Measurements from ENCODE around the gene GOLPH3.
"Not testable (repeated sequence)": the region's sequence is repeated elsewhere in the genome, so short reads cannot be mapped to it uniquely, and the experiment has no call there.

The GOLPH3 gene

DNA sequence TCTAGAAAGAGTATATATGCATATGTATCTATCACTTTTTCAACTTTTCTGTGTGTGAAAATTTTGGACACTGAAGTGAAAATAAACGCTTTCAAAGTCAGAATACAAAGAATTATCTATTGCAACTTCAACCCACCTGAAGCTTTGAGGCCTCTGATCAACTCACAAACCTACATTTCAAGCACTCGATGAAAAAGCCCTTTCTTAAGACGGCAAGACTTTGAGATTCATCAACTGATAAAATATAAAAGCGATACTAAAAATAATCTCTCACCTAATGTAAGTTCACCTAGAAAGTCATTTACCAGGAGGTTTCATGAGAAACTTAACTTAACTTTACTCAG, 1.2 kb downstream of the GOLPH3 start:
- DNase-seq: no peak
- Mint-ChIP-seq H3K4me1 (peaks cover 35% of the 10 kb centered on the region), H3K36me3 (ENCODE audit: low read depth) (peaks cover 34% of the 10 kb centered on the region), H3K27me3 (ENCODE audit: low read depth, poor library complexity) (no peaks in the 10 kb centered on the region), H3K27ac (peak overlapping the region; percentile 100), H3K9me3 (no peaks in the 10 kb centered on the region), H3K4me3 (peak overlapping the region; percentile 100)
- TF ChIP-seq, protein P1, sequence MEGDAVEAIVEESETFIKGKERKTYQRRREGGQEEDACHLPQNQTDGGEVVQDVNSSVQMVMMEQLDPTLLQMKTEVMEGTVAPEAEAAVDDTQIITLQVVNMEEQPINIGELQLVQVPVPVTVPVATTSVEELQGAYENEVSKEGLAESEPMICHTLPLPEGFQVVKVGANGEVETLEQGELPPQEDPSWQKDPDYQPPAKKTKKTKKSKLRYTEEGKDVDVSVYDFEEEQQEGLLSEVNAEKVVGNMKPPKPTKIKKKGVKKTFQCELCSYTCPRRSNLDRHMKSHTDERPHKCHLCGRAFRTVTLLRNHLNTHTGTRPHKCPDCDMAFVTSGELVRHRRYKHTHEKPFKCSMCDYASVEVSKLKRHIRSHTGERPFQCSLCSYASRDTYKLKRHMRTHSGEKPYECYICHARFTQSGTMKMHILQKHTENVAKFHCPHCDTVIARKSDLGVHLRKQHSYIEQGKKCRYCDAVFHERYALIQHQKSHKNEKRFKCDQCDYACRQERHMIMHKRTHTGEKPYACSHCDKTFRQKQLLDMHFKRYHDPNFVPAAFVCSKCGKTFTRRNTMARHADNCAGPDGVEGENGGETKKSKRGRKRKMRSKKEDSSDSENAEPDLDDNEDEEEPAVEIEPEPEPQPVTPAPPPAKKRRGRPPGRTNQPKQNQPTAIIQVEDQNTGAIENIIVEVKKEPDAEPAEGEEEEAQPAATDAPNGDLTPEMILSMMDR (IDR thresholded peaks at IDR 0.05): no peak

DNA sequence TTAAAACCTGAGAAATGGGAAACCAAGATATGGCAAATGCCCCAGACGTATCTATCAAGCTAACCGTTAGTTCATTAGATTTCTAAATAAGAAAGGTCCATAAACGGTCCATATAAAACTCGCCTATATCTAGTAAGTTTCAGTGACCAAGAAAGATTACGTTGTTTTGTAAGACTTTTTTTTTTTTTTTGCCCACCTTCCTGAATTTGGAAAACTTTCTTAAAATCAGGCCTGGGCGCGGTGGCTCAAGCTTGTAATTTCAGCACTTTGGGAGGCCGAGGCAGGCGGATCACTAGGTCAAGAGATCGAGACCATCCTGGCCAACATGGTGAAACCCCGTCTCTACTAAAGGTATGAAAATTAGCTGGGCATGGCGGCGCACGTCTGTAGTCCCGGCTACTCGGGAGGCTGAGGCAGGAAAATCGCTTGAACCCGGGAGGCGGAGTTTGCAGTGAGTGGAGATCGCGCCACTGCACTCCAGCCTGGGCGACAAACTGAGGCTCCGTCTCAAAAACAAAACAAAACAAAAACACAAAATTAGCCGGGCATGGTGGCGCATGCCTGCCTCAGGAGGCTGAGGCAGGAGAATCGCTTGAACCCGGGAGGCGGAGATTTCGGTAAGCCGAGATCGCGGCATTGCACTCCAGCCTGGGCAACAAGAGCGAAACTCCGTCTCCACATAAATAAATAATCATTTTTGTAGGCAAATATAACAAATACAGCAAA, 1.8 kb downstream of the GOLPH3 start:
- H3K27me3 Mint-ChIP-seq (ENCODE audit: low read depth, poor library complexity); H3K9me3 Mint-ChIP-seq: not testable (repeated sequence)
- DNase-seq: peak; percentile 23
- Mint-ChIP-seq H3K27ac (peak overlapping the region; percentile 100), H3K4me3 (peak overlapping the region; percentile 100), H3K4me1 (peaks cover 30% of the 10 kb centered on the region), H3K36me3 (ENCODE audit: low read depth) (peaks cover 39% of the 10 kb centered on the region)

DNA sequence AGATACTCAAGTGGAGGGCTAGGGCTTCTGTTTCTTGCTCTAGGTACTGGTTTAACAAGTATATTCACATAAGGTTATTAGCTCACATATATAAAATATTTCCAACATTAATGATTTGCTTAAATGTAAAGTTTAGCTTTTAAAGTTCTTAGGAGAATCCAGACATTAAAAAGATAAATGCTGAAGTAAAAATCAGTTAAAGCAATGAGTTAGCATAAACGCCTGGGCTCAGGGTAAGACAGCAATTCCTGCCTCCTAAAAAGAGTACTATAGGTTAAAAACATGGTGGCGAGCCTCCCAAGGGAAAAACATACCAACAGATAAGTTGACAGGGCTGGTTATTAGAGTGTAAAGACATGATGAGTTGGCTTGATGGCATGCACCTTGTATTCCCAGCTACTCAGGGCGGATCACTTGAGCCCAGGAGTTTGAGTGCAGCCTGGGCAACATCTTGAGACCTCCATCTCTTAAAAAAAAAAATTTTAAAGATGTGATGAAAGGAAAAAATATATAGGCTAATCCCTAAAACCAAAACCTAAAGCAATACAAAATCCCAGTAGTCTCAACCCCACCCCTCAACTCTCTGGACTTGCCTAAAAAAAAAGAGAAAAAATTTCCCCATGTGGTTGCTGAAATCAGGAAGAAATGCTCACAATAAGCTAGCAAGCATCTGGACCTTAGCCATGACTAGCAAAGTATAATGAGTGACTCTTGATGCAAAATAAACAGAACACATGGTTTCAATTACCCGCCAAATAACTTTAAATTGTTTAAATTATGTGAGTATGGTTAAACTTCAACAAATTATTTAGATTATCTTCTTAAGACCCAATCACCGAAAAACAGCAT, 3.6 kb downstream of the GOLPH3 start:
- H3K36me3 Mint-ChIP-seq (ENCODE audit: low read depth): peaks cover 57% of the 10 kb centered on the region

DNA sequence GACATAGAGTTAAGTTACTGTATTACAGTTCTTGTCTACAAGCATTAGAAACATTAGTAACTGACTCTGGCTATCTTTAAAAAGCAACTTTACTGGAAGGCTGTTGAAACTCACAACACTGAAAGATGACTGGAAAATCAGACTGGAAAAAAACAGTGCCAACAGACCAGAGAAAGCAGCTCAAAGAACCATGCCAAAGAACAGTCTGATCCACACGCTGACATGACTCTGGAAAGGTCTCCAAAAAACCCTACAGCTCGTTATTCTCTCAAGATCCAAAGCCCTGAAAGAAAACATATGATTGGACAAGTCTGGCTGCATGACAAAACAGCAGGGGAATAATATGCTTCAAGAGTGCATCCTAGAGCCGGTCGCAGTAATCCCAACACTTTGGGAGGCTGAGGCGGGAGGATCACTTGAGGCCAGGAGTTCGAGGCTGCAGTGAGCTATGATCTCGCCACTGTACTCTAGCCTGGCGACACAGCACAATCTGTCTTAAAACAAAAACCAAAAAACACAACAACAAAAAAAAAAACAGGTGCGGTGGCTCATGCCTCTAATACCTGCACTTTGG, 5.6 kb downstream of the GOLPH3 start:
- TF ChIP-seq, protein P1 (IDR thresholded peaks at IDR 0.05): no peak
- peaks cover 73% of the 10 kb centered on the region for H3K36me3 Mint-ChIP-seq (ENCODE audit: low read depth)
- H3K27me3 Mint-ChIP-seq (ENCODE audit: low read depth, poor library complexity): peaks cover 5% of the 10 kb centered on the region
- peaks cover 17% of the 10 kb centered on the region for H3K4me1 Mint-ChIP-seq
- H3K27ac Mint-ChIP-seq: no peak overlapping the region
- peaks cover 7% of the 10 kb centered on the region for H3K9me3 Mint-ChIP-seq
- no peak for DNase-seq
- H3K4me3 Mint-ChIP-seq: no peak overlapping the region

More for the DNA sequence above, 3.6 kb downstream of the GOLPH3 start:
- peak overlapping the region; percentile 67 for H3K4me3 Mint-ChIP-seq
- H3K27ac Mint-ChIP-seq: peak overlapping the region; percentile 68
- peaks cover 5% of the 10 kb centered on the region for H3K27me3 Mint-ChIP-seq (ENCODE audit: low read depth, poor library complexity)
- TF ChIP-seq, protein P1 (IDR thresholded peaks at IDR 0.05): no peak
- H3K9me3 Mint-ChIP-seq: no peaks in the 10 kb centered on the region
- DNase-seq: no peak
- H3K4me1 Mint-ChIP-seq: peaks cover 24% of the 10 kb centered on the region

DNA sequence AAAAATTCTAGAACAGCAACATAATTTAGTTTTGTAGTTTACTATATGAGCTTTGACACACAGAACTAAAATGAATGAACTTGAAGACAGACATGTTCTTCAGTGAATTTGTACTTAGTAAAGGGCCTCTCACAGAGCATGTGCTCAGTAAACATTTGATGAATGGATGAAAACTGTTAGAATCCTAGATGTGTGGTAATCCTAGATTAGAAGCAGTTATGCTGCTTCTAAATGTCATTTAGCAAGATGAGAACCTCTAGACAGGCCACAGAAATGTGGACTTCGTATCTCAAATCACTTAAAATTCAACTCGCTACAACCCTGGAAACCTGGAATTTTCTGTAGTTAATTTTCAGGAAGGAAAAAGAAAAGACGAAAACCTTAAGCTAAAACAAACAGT, 8.5 kb downstream of the GOLPH3 start:
- H3K9me3 Mint-ChIP-seq: peaks cover 15% of the 10 kb centered on the region
- no peak overlapping the region for H3K4me3 Mint-ChIP-seq
- H3K27me3 Mint-ChIP-seq (ENCODE audit: low read depth, poor library complexity): peaks cover 5% of the 10 kb centered on the region
- no peak for DNase-seq
- peaks cover 85% of the 10 kb centered on the region for H3K36me3 Mint-ChIP-seq (ENCODE audit: low read depth)
- no peak overlapping the region for H3K27ac Mint-ChIP-seq
- TF ChIP-seq, protein P1 (IDR thresholded peaks at IDR 0.05): no peak
- H3K4me1 Mint-ChIP-seq: peaks cover 11% of the 10 kb centered on the region

DNA sequence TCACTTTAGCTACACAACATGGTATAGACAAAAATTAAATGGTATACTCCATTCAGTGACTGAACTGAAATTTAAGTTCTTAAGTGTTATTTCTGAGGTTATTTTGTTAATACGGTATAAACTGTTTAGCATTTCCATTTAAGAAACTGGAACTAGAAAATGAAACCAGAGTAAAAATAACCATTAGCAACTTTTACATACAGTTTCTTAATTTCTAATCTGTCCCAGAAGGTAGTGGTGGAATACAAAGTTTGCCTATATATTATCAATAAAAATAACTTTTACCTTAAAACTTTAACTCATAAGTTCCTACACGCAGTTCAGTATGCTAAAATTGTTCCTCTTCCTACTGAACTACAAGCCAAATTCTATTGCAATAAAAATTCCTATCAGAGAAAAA, 10.3 kb downstream of the GOLPH3 start:
- Mint-ChIP-seq H3K4me1 (no peaks in the 10 kb centered on the region), H3K4me3 (no peak overlapping the region), H3K27me3 (ENCODE audit: low read depth, poor library complexity) (peaks cover 5% of the 10 kb centered on the region), H3K36me3 (ENCODE audit: low read depth) (peaks cover 72% of the 10 kb centered on the region), H3K9me3 (peaks cover 18% of the 10 kb centered on the region), H3K27ac (no peak overlapping the region)
- no peak for DNase-seq
- TF ChIP-seq, protein P1 (IDR thresholded peaks at IDR 0.05): no peak
